ENCODE measurements around the gene FAM193A.
"Not testable (repeated sequence)": the region's sequence is repeated elsewhere in the genome, so short reads cannot be mapped to it uniquely, and the experiment has no call there.

Gene FAM193A

GRCh38 chr4:2514944-2515343, 21.5 kb upstream of the FAM193A start:
- not testable (repeated sequence) for DNase-seq (ENCODE audit: low spot score)

- DNase-seq (ENCODE audit: low spot score) = no peak
These were observed 20.5 kb upstream of the FAM193A start for GRCh38 chr4:2515830-2516550.

- DNase-seq (ENCODE audit: low spot score) = no peak
These were observed 19.8 kb upstream of the FAM193A start for GRCh38 chr4:2516635-2517034.

DNA sequence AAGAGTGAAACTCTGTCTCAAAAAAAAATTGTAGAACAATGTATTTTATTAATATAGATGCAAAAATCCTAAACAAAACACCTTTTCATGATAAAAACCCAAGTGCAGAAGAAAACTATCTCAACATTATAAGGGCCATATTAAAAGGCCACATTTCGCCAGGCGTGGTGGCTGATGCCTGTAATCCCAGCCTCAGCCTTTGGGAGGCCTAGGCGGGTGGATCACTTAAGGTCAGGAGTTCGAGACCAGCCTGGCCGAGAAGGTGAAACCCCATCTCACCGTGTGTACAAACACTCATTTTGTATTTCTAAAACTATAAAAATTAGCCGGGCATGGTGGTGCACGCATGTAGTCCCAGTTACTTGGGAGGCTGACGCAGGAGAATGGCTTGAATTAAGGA, 9.9 kb upstream of the FAM193A start:
- no peak for DNase-seq (ENCODE audit: low spot score)

GRCh38 chr4:2534904-2535375, 1.5 kb upstream of the FAM193A start:
- no peak for DNase-seq (ENCODE audit: low spot score)

GRCh38 chr4:2535376-2536192, 863 bp upstream of the FAM193A start:
- peak; percentile 52 for DNase-seq (ENCODE audit: low spot score)

- peak; percentile 71 for DNase-seq (ENCODE audit: low spot score)
These were observed 774 bp downstream of the FAM193A start for GRCh38 chr4:2537011-2537830.

- not testable (repeated sequence) for DNase-seq (ENCODE audit: low spot score)
These were observed 7.2 kb downstream of the FAM193A start for GRCh38 chr4:2543580-2544191.

DNA sequence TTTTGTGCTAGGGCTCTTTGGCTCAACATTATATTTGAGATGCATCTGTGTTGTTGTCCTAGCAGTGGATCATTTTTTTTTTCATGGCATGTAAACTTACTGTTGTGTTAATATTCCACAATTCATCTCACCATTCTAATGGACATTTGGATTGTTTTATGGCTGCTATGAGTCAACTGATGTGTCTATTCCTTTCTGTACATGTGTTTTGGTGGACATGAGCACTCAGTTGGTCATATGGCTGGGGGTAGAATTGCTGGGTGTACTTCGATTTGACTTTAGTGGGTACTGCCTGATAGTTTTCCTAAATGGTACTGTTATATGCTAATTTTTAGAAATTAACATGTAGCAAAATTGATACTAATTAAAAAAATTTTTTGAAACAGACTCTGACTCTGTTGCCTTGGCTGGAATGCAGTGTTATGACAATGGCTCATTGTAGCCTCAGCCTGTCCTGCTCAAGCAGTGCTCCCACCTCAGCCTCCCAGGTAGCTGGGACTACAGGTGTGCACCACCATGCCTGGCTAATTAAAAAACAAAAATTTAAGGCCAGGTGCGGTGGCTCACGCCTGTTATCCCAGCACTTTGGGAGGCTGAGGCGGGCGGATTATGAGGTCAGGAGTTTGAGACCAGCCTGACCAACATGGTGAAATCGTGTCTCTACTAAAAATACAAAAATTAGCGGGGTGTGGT, 9.0 kb downstream of the FAM193A start:
- DNase-seq (ENCODE audit: low spot score) = no peak

GRCh38 chr4:2546286-2546823, 9.9 kb downstream of the FAM193A start:
- no peak for DNase-seq (ENCODE audit: low spot score)

DNA sequence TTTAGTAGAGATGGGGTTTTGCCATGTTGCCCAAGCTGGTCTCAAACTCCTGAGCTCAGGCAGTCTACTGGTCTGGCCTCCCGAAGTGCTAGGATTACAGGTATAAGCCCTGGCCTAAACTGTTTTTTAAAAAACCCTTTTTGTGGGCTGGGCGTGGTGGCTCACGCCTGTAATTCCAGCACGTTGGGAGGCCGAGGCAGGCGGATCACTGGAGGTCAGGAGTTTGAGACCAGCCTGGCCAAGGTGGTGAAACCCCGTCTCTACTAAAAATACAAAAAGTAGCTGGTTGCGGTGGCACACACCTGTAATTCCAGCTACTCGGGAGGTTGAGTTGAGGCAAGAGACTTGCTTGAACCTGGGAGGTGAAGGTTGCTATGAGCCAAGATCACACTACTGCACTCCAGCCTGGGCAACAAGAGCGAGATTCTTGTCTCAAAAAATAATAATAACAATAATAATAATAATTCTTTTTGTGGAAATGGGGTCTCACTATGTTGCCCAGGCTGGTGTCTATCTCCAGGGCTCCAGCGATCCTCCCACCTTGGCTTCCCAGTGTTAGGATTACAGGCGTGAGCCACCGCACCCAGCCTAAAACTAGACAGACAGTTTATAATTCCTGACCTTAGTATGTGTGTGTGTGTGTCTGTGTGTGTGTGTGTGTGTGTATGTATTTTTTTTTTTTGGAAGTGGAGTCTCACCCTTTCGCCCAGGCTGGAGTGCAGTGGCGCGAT, 10.7 kb downstream of the FAM193A start:
- DNase-seq (ENCODE audit: low spot score) = not testable (repeated sequence)

GRCh38 chr4:2551118-2551517, 14.7 kb downstream of the FAM193A start:
- DNase-seq (ENCODE audit: low spot score) = no peak

DNA sequence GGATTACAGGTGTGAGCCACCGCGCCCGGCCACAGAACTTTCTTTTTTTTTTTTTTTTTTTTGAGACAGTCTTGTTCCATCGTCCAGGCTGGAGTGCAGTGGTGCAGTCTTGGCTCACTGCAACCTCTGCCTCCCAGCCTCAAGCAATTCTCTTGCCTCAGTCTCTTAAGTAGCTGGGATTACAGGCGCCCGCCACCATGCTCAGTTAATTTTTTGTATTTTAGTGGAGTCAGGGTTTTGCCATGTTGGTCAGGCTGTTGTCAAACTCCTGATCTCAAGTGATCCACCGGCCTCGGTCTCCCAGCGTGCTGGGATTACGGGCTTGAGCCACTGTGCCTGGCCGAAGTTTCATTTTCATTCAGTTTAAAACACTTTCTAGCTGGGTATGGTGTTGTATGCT, 16.4 kb downstream of the FAM193A start:
- no peak for DNase-seq (ENCODE audit: low spot score)

DNA sequence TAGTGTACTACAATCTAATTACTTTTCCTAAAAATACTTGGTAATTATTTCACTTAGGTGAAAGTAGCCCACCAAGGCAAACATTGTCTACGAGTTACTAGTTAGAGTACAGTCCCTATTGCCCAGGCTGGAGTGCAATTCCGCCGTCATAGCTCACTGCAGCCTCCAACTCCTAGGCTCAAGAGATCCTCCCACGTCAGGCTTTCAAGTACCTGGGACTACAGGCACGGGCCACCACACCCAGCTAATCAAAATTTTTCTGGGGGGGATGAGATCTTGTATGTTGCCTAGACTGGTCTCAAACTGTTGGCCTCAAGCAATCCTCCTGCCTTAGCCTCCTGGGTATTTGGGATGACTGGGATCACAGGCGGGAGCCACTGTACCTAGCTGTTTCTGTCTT, 21.9 kb downstream of the FAM193A start:
- no peak for DNase-seq (ENCODE audit: low spot score)

GRCh38 chr4:2560167-2560566, 23.7 kb downstream of the FAM193A start:
- no peak for DNase-seq (ENCODE audit: low spot score)

DNA sequence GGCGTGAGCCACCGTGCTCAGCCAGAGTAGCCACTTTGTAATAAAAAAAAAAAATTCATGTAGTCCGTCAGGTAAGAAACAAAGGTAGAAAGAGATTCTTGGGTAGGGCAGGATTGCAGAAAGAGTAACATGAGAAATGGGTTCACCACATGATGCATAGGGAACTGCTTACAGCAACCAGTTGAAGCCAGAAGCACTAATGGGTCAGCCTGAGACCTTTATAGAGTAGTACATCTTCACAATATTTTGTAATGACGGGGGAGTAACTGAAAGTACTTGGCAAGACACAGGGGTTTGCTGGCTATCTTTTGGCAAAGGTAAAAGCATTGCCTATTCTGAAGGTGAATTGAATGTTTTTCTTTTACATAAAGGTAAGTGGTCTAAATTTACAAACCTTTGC, 29.1 kb downstream of the FAM193A start:
- DNase-seq (ENCODE audit: low spot score) = no peak

DNA sequence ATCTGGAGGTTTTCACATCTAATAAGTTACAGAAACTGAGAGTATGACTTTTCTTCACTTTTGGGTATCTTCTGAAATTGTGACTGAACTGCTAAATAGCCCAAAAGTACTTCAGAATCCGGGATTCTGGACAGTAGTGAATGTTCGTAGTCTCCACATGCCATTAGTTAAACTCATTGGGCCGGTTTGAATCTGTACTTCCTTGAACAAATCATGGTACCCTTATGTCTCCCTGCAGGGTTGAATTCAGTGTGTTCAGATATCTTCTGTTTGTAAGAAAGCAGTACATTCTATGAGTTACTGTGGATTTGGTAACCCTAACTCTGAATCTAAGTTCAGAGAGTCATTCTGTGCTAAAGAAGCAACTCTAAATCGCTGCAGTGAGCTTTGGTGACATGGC, 33.6 kb downstream of the FAM193A start:
- DNase-seq (ENCODE audit: low spot score) = no peak

DNA sequence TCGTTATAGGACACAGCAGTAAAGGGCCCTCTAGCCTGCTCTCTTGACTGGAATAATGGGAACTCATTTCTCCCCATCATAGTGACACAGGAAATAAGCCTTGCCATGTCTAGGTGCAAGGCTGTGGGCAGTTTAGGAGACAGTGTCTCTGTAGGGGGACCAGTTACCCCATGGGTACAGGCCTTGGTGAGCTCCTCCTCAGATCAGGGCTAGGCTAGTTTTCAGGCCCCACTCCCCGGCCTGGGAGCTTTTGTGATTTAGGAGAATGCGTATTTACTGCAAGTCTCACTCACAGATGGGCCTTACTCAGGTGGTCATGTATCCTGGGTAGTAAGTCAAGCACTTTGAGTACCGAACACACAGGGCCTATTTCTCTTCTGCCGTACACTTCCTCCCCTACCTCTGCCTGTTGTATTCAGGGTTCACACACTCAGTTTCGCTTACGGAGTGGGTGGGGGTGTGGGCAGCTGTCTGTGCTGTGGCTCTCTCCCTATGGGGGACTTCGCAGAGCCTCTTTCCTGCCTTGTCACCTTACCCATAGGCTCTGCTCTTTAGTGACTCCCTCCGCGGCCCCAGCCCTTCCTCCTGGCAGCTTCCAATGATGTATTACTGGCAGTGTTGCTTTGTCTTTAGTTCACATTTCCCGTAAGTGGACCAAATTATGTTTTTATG, 34.2 kb downstream of the FAM193A start:
- DNase-seq (ENCODE audit: low spot score) = no peak

- DNase-seq (ENCODE audit: low spot score) = no peak
These were observed 35.6 kb downstream of the FAM193A start for GRCh38 chr4:2572076-2572475.

DNA sequence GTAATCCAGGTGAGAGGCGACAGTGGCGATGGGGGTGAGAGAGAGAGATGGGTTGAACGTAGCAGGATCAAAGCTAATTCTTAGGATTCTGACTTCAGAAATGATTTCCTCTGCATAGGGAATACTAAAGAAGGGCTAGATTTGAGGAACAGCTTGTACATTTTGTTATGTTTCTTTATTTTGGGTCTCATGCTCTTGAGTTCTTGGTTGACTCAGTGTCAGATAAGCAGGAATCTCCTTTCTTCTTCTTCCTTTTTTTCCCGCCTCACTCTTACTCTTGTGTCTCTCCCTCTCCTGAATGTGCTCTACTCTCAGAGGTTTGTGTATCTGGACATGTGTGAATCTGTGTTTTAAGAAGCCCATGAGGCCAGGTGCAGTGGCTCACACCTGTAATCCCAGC, 36.4 kb downstream of the FAM193A start:
- DNase-seq (ENCODE audit: low spot score) = no peak
